Measurements from ENCODE around the gene PIEZO1. TPM values are rescaled to one million over a fixed set of nuclear protein-coding genes. Genes with fewer than 3 reads are reported as not detected.
A peak's percentile ranks its signal among the peaks of the same experiment; 100 is the strongest.

Gene PIEZO1
- total and polyA plus RNA-seq, 10 of the 15 experiments (the other 5 are each of a cell fraction or from before 2014, with no cell fraction given) = 1.3 to 169 (median 33.4) TPM

DNA sequence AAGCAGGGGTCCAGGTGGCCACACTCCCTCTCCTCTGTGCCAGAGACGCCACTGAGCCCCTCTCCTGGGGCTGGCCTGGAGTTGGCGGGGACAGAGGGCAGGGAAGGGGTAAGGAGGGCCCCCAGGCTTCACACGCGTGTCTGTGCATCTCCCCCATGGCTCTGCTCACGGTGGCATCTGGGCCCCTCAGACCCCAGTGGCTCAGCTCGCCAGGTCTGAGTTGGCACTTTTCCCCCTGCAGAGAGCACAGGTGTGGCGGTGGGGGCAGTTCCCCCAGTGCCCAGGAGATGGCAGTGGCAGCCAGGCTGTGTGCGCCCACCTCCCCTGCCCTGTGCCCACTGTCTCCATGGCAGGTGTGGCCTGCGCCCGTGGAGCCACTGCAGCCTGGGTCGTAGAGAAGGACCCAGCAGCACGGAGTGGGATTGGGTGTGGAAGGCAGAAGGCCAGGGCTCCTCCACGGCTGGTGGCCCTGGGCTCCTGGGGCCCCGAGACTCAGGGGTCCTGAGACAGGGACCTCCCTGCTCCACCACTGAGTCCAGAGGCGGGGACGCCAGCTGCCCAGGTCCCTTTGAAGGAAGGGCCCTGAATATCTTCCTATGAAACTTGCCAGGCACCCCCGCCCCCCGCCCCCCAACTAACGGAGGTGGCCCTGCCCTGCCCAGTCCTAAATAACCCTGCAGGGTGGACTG, 31.0 kb upstream of the PIEZO1 start (continued):
- TF ChIP-seq, protein P1, sequence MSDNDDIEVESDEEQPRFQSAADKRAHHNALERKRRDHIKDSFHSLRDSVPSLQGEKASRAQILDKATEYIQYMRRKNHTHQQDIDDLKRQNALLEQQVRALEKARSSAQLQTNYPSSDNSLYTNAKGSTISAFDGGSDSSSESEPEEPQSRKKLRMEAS (IDR thresholded peaks at IDR 0.05; ENCODE audit: low read depth, low read length) = peak; percentile 24; the same call in 1 of the 2 replicates
- TF ChIP-seq, protein P2, sequence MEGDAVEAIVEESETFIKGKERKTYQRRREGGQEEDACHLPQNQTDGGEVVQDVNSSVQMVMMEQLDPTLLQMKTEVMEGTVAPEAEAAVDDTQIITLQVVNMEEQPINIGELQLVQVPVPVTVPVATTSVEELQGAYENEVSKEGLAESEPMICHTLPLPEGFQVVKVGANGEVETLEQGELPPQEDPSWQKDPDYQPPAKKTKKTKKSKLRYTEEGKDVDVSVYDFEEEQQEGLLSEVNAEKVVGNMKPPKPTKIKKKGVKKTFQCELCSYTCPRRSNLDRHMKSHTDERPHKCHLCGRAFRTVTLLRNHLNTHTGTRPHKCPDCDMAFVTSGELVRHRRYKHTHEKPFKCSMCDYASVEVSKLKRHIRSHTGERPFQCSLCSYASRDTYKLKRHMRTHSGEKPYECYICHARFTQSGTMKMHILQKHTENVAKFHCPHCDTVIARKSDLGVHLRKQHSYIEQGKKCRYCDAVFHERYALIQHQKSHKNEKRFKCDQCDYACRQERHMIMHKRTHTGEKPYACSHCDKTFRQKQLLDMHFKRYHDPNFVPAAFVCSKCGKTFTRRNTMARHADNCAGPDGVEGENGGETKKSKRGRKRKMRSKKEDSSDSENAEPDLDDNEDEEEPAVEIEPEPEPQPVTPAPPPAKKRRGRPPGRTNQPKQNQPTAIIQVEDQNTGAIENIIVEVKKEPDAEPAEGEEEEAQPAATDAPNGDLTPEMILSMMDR (IDR thresholded peaks at IDR 0.05 in 2 of 3, conservative IDR thresholded peaks at IDR 0.05 in 1 of 3; ENCODE audit: control insufficient read depth in 2 of 3, extremely low read depth in 1 of 3, insufficient read depth in 1 of 3, low read depth in 3 of 3, low read length in 3 of 3) = peak; percentile 87 to 97 (median 88)
- TF ChIP-seq BHLHE40 (IDR thresholded peaks at IDR 0.05; ENCODE audit: borderline replicate concordance in 1 of 2, low read depth in 2 of 2, low read length in 1 of 2) = peak in 1 of 2 experiments; percentile 19; a peak in 1 of 4 replicates
- TF ChIP-seq STAT1 (conservative IDR thresholded peaks at IDR 0.05) = no peak
- TF ChIP-seq BACH1 (IDR thresholded peaks at IDR 0.05; ENCODE audit: borderline replicate concordance) = no peak

DNA sequence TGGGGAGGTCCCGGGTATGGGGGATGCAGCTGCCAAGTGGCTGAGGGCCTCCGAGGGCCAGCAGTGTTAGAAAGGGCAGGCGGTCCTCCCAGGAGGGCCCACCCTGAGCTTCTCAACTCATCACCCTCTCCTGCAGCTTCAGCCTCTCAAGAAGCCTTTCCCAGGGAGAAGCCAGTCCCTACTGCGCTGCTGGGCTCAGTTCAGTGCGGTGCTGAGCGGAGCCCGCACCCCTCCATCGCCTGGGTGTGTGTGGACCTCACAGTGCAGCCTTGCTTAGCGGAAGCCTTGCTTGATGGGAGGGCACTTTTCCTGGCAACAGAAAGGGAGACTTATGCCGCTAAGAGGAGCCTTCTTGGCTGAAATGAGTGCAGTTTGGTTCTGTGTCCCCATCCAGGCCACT, 30.2 kb upstream of the PIEZO1 start:
- no peak overlapping the region for H3K4me3 ChIP-seq
- H3K79me2 ChIP-seq (ENCODE audit: control insufficient read depth, insufficient read depth, low read length) = peaks cover 15% of the 10 kb centered on the region
- H3K36me3 ChIP-seq (ENCODE audit: control insufficient read depth in 2 of 2, insufficient read depth in 2 of 2, low read length in 1 of 2) = no peaks in the 10 kb centered on the region; a peak in 2 of 4 replicates
- FAIRE-seq (no peak), ATAC-seq (no peak), DNase-seq (ENCODE audit: low read depth, low spot score) (no peak)
- no peak overlapping the region for H3K27ac ChIP-seq (ENCODE audit: control insufficient read depth, insufficient read depth)
- H3K27me3 ChIP-seq (replicated peaks in 1 of 2; ENCODE audit: control insufficient read depth in 2 of 2, insufficient read depth in 2 of 2, low read length in 1 of 2) = no peaks in the 10 kb centered on the region
- intact Hi-C loops (cut with micrococcal nuclease; ENCODE audit: unreplicated experiment) = no loop called here
- H3K9ac ChIP-seq (ENCODE audit: control insufficient read depth, insufficient read depth, low read length) = no peak overlapping the region
- ChIA-PET RAD21 (ENCODE audit: unreplicated experiment) (no interaction called here), CTCF (interaction anchor here (0.6 to 2.1 kb wide), 8 partner anchors 11 to 426 kb away, joined by 3 to 5 read pairs (median 4); no protein-coding TSS in a partner anchor), SMC1A (ENCODE audit: uncharacterized antibody, unreplicated experiment) (interaction anchor here (0.8 to 1.3 kb wide), 3 partner anchors 333 to 401 kb away, joined by 3 read pairs; no protein-coding TSS in a partner anchor), POLR2A (interaction anchor here (0.9 kb wide), 1 partner anchor 45 kb away, joined by 3 read pairs; no protein-coding TSS in a partner anchor)
- no peaks in the 10 kb centered on the region for H3K9me3 ChIP-seq (replicated peaks; ENCODE audit: control insufficient read depth, insufficient read depth, low read length)
- no peak overlapping the region for H2AFZ ChIP-seq (ENCODE audit: control insufficient read depth, low read depth, low read length)
- no peaks in the 10 kb centered on the region for H4K20me1 ChIP-seq (ENCODE audit: control insufficient read depth, insufficient read depth)
- H3K4me1 ChIP-seq (ENCODE audit: control insufficient read depth, insufficient read depth, low read length) = peaks cover 10% of the 10 kb centered on the region
- WGBS (ENCODE audit: insufficient coverage, insufficient replicate concordance, low lambda C conversion rate, missing lambda C conversion rate) = 68% methylated on average over 10 of the region's 10 CpGs
- BruUV-seq (replicated peaks) = no TSS peak
- in situ Hi-C loops (cut with MboI) = no loop called here
- H3K4me2 ChIP-seq (ENCODE audit: control insufficient read depth, insufficient read depth) = no peak overlapping the region
- TF ChIP-seq SUZ12 (IDR thresholded peaks at IDR 0.05; ENCODE audit: unreplicated experiment) = no peak
- no peak for TF ChIP-seq BRCA1 (IDR thresholded peaks at IDR 0.05; ENCODE audit: low read depth, low read length)
- no peak for TF ChIP-seq POLR2AphosphoS5 (IDR thresholded peaks at IDR 0.05; ENCODE audit: low read length)
- TF ChIP-seq, protein P3, sequence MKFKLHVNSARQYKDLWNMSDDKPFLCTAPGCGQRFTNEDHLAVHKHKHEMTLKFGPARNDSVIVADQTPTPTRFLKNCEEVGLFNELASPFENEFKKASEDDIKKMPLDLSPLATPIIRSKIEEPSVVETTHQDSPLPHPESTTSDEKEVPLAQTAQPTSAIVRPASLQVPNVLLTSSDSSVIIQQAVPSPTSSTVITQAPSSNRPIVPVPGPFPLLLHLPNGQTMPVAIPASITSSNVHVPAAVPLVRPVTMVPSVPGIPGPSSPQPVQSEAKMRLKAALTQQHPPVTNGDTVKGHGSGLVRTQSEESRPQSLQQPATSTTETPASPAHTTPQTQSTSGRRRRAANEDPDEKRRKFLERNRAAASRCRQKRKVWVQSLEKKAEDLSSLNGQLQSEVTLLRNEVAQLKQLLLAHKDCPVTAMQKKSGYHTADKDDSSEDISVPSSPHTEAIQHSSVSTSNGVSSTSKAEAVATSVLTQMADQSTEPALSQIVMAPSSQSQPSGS (IDR thresholded peaks at IDR 0.05; ENCODE audit: low read length) = no peak
- TF ChIP-seq PAX5 (IDR thresholded peaks at IDR 0.05; ENCODE audit: borderline replicate concordance, low read depth, low read length) = no peak
- TF ChIP-seq MTA3 (IDR thresholded peaks at IDR 0.05; ENCODE audit: borderline replicate concordance, low read length) = no peak; the same call in 1 of the 2 replicates
- TF ChIP-seq GATAD2B (conservative IDR thresholded peaks at IDR 0.05; ENCODE audit: low read depth) = no peak
- TF ChIP-seq MYC (IDR thresholded peaks at IDR 0.05; ENCODE audit: insufficient read depth, insufficient read length, insufficient replicate concordance, low read length, severe bottlenecking) = no peak
- TF ChIP-seq NRF1 (conservative IDR thresholded peaks at IDR 0.05; ENCODE audit: low read depth, low read length) = no peak
- TF ChIP-seq, protein P4, sequence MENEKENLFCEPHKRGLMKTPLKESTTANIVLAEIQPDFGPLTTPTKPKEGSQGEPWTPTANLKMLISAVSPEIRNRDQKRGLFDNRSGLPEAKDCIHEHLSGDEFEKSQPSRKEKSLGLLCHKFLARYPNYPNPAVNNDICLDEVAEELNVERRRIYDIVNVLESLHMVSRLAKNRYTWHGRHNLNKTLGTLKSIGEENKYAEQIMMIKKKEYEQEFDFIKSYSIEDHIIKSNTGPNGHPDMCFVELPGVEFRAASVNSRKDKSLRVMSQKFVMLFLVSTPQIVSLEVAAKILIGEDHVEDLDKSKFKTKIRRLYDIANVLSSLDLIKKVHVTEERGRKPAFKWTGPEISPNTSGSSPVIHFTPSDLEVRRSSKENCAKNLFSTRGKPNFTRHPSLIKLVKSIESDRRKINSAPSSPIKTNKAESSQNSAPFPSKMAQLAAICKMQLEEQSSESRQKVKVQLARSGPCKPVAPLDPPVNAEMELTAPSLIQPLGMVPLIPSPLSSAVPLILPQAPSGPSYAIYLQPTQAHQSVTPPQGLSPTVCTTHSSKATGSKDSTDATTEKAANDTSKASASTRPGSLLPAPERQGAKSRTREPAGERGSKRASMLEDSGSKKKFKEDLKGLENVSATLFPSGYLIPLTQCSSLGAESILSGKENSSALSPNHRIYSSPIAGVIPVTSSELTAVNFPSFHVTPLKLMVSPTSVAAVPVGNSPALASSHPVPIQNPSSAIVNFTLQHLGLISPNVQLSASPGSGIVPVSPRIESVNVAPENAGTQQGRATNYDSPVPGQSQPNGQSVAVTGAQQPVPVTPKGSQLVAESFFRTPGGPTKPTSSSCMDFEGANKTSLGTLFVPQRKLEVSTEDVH (IDR thresholded peaks at IDR 0.05; ENCODE audit: low read depth, partially characterized antibody) = no peak

Measured in GM12878 (cell line).